H9 (cell line): Measurements from ENCODE around the gene MGMT. TPM values are rescaled to one million over a fixed set of nuclear protein-coding genes. Genes with fewer than 3 reads are reported as not detected.

Experiments used
- DNase-seq: peaks from one replicate; pipeline ENCODE4 v3.0.0-alpha.2; 2017
- H2AFZ ChIP-seq: one replicate; pipeline ENCODE4 v1.6.1; 2013; ENCODE audit warnings: mild to moderate bottlenecking, low read length, control low read depth, moderate library complexity
- H2AK5ac ChIP-seq: 2 replicates; pipeline ENCODE4 v1.6.1; 2013; ENCODE audit warnings: low read length, control low read depth, mixed read lengths; ENCODE audit not compliant: insufficient read length
- H2BK120ac ChIP-seq: one replicate; pipeline ENCODE4 v1.6.1; 2013; ENCODE audit warnings: low read depth, mild to moderate bottlenecking, low read length, control low read depth, inconsistent platforms; ENCODE audit not compliant: poor library complexity, severe bottlenecking
- H2BK12ac ChIP-seq: 2 replicates; pipeline ENCODE4 v1.6.1; 2013; ENCODE audit warnings: low read length, control low read depth, mixed read lengths, low read depth; ENCODE audit not compliant: insufficient read length
- H2BK15ac ChIP-seq: 2 replicates; pipeline ENCODE4 v1.6.1; 2013; ENCODE audit warnings: low read depth, low read length, control low read depth
- H2BK20ac ChIP-seq: one replicate; pipeline ENCODE4 v1.6.1; 2013; ENCODE audit warnings: low read depth, mild to moderate bottlenecking, low read length, control low read depth, inconsistent platforms; ENCODE audit not compliant: poor library complexity, severe bottlenecking
- H2BK5ac ChIP-seq: 2 replicates; pipeline ENCODE4 v1.6.1; 2013; ENCODE audit warnings: low read length, control low read depth, mixed read lengths; ENCODE audit not compliant: insufficient read length
- H3K14ac ChIP-seq: 2 replicates; pipeline ENCODE4 v1.6.1; 2013; ENCODE audit warnings: low read length, control low read depth; ENCODE audit not compliant: insufficient read depth
- H3K18ac ChIP-seq: 2 replicates; pipeline ENCODE4 v1.6.1; 2013; ENCODE audit warnings: low read depth, mild to moderate bottlenecking, mixed read lengths, low read length, control low read depth; ENCODE audit not compliant: insufficient read length
- H3K23ac ChIP-seq: 2 replicates; pipeline ENCODE4 v1.6.1; 2013; ENCODE audit warnings: low read length, control low read depth, mixed read lengths, low read depth; ENCODE audit not compliant: insufficient read length
- H3K23me2 ChIP-seq: 2 replicates; pipeline ENCODE4 v1.6.1; 2013; ENCODE audit warnings: low read depth, mild to moderate bottlenecking, mixed read lengths, low read length, control low read depth; ENCODE audit not compliant: insufficient read length, poor library complexity, severe bottlenecking
- H3K27ac ChIP-seq: 2 replicates; pipeline ENCODE4 v1.5.1; 2013; ENCODE audit warnings: low read length, control low read depth, mixed read lengths, low read depth; ENCODE audit not compliant: insufficient read length
- H3K27me3 ChIP-seq: 2 replicates; pipeline ENCODE4 v1.6.1; 2013; ENCODE audit warnings: low read length, control low read depth, inconsistent platforms; ENCODE audit not compliant: insufficient read depth
- H3K4ac ChIP-seq: 2 replicates; pipeline ENCODE4 v1.6.1; 2013; ENCODE audit warnings: low read depth, mild to moderate bottlenecking, control low read depth, inconsistent platforms, low read length, moderate library complexity
- H3K4me1 ChIP-seq: 2 replicates; pipeline ENCODE4 v1.6.1; 2013; ENCODE audit warnings: low read length, control low read depth, inconsistent platforms; ENCODE audit not compliant: insufficient read depth
- H3K4me2 ChIP-seq: 2 replicates; pipeline ENCODE4 v1.6.1; 2013; ENCODE audit warnings: low read length, control low read depth, mixed read lengths; ENCODE audit not compliant: insufficient read length, insufficient read depth
- H3K56ac ChIP-seq: 2 replicates; pipeline ENCODE4 v1.6.1; 2013; ENCODE audit warnings: low read depth, mild to moderate bottlenecking, mixed read lengths, low read length, control low read depth; ENCODE audit not compliant: insufficient read length
- H3K79me1 ChIP-seq: 2 replicates; pipeline ENCODE4 v1.6.1; 2013; ENCODE audit warnings: low read depth, mild to moderate bottlenecking, moderate library complexity, low read length, control low read depth, inconsistent platforms; ENCODE audit not compliant: insufficient read depth, poor library complexity, severe bottlenecking
- H3K79me2 ChIP-seq: 2 replicates; pipeline ENCODE4 v1.6.1; 2013; ENCODE audit warnings: low read length, control low read depth, inconsistent platforms; ENCODE audit not compliant: insufficient read depth
- H3K9ac ChIP-seq: 2 replicates; pipeline ENCODE4 v1.6.1; 2013; ENCODE audit warnings: low read length, control low read depth, mixed read lengths; ENCODE audit not compliant: insufficient read length; ENCODE audit errors: extremely low read depth
- H3K9me3 ChIP-seq: one replicate; pipeline ENCODE4 v1.6.1; 2013; ENCODE audit warnings: low read depth, low read length, inconsistent platforms; ENCODE audit not compliant: control insufficient read depth
- H3T11ph ChIP-seq: one replicate; pipeline ENCODE4 v1.6.1; 2013; ENCODE audit warnings: mild to moderate bottlenecking, low read length, control low read depth, inconsistent platforms
- H4K20me1 ChIP-seq: one replicate; pipeline ENCODE4 v1.6.1; 2013; ENCODE audit not compliant: control insufficient read depth, insufficient read length, insufficient read depth
- H4K5ac ChIP-seq: 2 replicates; pipeline ENCODE4 v1.6.1; 2013; ENCODE audit warnings: low read depth, mild to moderate bottlenecking, mixed read lengths, low read length, control low read depth; ENCODE audit not compliant: insufficient read length
- H4K8ac ChIP-seq: replicated peaks from 2 replicates; pipeline ENCODE4 v1.6.1; 2013; ENCODE audit warnings: low read length, control low read depth, mixed read lengths, low read depth; ENCODE audit not compliant: insufficient read length
- H4K91ac ChIP-seq: 2 replicates; pipeline ENCODE4 v1.6.1; 2013; ENCODE audit warnings: low read depth, mild to moderate bottlenecking, moderate library complexity, mixed read lengths, low read length, control low read depth; ENCODE audit not compliant: insufficient read length
- H3K27ac Mint-ChIP-seq, 3 experiments: 2 replicates in 2 of 3; 3 replicates in 1 of 3; pipeline ENCODE4 v1.8.0; 2020 to 2021; ENCODE audit warnings: mixed read lengths in 3 of 3, mild to moderate bottlenecking in 1 of 3, moderate library complexity in 1 of 3
- H3K27me3 Mint-ChIP-seq: 2 replicates; pipeline ENCODE4 v1.8.0; 2021; ENCODE audit warnings: low read depth, mild to moderate bottlenecking, moderate library complexity, mixed read lengths
- H3K36me3 Mint-ChIP-seq, 3 experiments: 2 replicates in 2 of 3; 3 replicates in 1 of 3; pipeline ENCODE4 v1.8.0; 2020 to 2021; ENCODE audit warnings: low read depth in 3 of 3, mixed read lengths in 3 of 3; ENCODE audit not compliant: insufficient read depth in 1 of 3
- H3K4me1 Mint-ChIP-seq, 2 experiments: 2 replicates each; pipeline ENCODE4 v1.8.0; 2020; ENCODE audit warnings: mixed read lengths in 2 of 2
- H3K4me3 Mint-ChIP-seq, 2 experiments: 2 replicates in 1 of 2; 3 replicates in 1 of 2; pipeline ENCODE4 v1.8.0; 2020 to 2021; ENCODE audit warnings: mild to moderate bottlenecking in 2 of 2, mixed read lengths in 2 of 2, moderate library complexity in 1 of 2
- H3K9me3 Mint-ChIP-seq, 2 experiments: 2 replicates in 1 of 2; 3 replicates in 1 of 2; pipeline ENCODE4 v1.8.0; 2020; ENCODE audit warnings: mild to moderate bottlenecking in 2 of 2, mixed read lengths in 2 of 2, moderate library complexity in 1 of 2
- CTCF ChIP-seq: fragments of 200-600 bp; sonication (generic); conservative IDR thresholded peaks from 3 replicates; pipeline ENCODE4 v1.8.0; 2021; ENCODE audit warnings: antibody characterized with exemption, mild to moderate bottlenecking
- WGBS: extraction: QIAGEN DNeasy Blood & Tissue Kit; methylation state at CpG from one replicate; pipeline ENCODE4 v1.1.7; 2013; ENCODE audit warnings: missing lambda C conversion rate, low lambda C conversion rate, mixed read lengths; ENCODE audit not compliant: insufficient read length; ENCODE audit errors: extremely low coverage; 5-methylcytosine and 5-hydroxymethylcytosine counted together
- total RNA-seq: library from RNA; stranded (reverse); gene quantifications from 2 replicates; pipeline ENCODE4 v1.2.1, GENCODE V29; 2021

Gene MGMT
- total RNA-seq, 1 experiment from 2014 or later = 18.4 TPM

GRCh38 chr10:129498680-129499079, 31.6 kb downstream of the MGMT start:
- no peak overlapping the region for H3K27ac Mint-ChIP-seq

More at GRCh38 chr10:129498680-129499079, 31.6 kb downstream of the MGMT start:
- H3K27me3 Mint-ChIP-seq = no peaks in the 10 kb centered on the region
- Histone ChIP-seq H3K18ac (no peak overlapping the region), H3K23me2 (no peaks in the 10 kb centered on the region), H3K56ac (no peak overlapping the region), H4K8ac (no peak overlapping the region), H2BK20ac (no peak overlapping the region), H2BK120ac (no peak overlapping the region), H3K23ac (no peak overlapping the region), H3K9ac (no peak overlapping the region), H3K4me2 (no peak overlapping the region), H3K9me3 (no peaks in the 10 kb centered on the region), H2AFZ (no peak overlapping the region), H3K79me1 (no peaks in the 10 kb centered on the region), H3K79me2 (no peaks in the 10 kb centered on the region), H4K20me1 (no peaks in the 10 kb centered on the region), H4K91ac (no peak overlapping the region), H3K14ac (no peak overlapping the region), H2BK12ac (no peak overlapping the region), H3K4ac (no peak overlapping the region), H3K27me3 (no peaks in the 10 kb centered on the region), H3T11ph (no peak overlapping the region), H3K27ac (no peak overlapping the region), H2AK5ac (no peak overlapping the region), H2BK15ac (no peak overlapping the region), H2BK5ac (no peak overlapping the region), H4K5ac (no peak overlapping the region), H3K4me1 (no peaks in the 10 kb centered on the region; the same call in 1 of the 2 replicates)
- H3K9me3 Mint-ChIP-seq = peaks cover 20 to 21% of the 10 kb centered on the region in 2 experiments
- peak; percentile 36; the same call in 2 of the 3 replicates for TF ChIP-seq CTCF
- no CpG with 5 or more reads among the region's 2 CpGs for WGBS
- H3K4me1 Mint-ChIP-seq = peaks cover 18% of the 10 kb centered on the region in 2 experiments
- DNase-seq = no peak
- H3K36me3 Mint-ChIP-seq = peaks cover 20 to 24% (median 24%) of the 10 kb centered on the region in 3 experiments
- H3K4me3 Mint-ChIP-seq = no peak overlapping the region
